PFSK-1 (cell line): ENCODE results near the gene TET3.

Experiments
- FOXP2 ChIP-seq: optimal IDR thresholded peaks from 2 replicates; pipeline ENCODE3; 2011; ENCODE audit warnings: borderline replicate concordance, control low read depth, inconsistent platforms; ENCODE audit not compliant: insufficient read depth; ENCODE audit errors: extremely low read length, extremely low read depth
- POLR2AphosphoS5 ChIP-seq: IDR thresholded peaks from 2 replicates; pipeline ENCODE4 v1.6.1; 2012; ENCODE audit warnings: low read depth, mild to moderate bottlenecking, control low read depth, low read length, moderate library complexity
- SIN3A ChIP-seq: IDR thresholded peaks from 2 replicates; pipeline ENCODE4 v1.6.1; 2012; ENCODE audit warnings: mild to moderate bottlenecking, low read length, moderate library complexity, borderline replicate concordance; ENCODE audit not compliant: insufficient read depth
- TAF1 ChIP-seq: IDR thresholded peaks from 2 replicates; pipeline ENCODE4 v1.6.1; 2012; ENCODE audit warnings: low read length, control low read depth, borderline replicate concordance; ENCODE audit not compliant: insufficient read depth
- TF ChIP-seq, protein P1 (sequence below), 2 experiments: IDR thresholded peaks; 2 replicates each; pipeline versions ENCODE4 v1.6.1 to v1.8.0; 2011 to 2012; ENCODE audit warnings: low read depth in 2 of 2, low read length in 2 of 2, control low read depth in 1 of 2, inconsistent platforms in 1 of 2, mild to moderate bottlenecking in 1 of 2, moderate library complexity in 1 of 2; ENCODE audit not compliant: insufficient read depth in 1 of 2

- TF ChIP-seq TAF1: no peak
- no peak for TF ChIP-seq POLR2AphosphoS5
- no peak for TF ChIP-seq SIN3A
- TF ChIP-seq, protein P1, sequence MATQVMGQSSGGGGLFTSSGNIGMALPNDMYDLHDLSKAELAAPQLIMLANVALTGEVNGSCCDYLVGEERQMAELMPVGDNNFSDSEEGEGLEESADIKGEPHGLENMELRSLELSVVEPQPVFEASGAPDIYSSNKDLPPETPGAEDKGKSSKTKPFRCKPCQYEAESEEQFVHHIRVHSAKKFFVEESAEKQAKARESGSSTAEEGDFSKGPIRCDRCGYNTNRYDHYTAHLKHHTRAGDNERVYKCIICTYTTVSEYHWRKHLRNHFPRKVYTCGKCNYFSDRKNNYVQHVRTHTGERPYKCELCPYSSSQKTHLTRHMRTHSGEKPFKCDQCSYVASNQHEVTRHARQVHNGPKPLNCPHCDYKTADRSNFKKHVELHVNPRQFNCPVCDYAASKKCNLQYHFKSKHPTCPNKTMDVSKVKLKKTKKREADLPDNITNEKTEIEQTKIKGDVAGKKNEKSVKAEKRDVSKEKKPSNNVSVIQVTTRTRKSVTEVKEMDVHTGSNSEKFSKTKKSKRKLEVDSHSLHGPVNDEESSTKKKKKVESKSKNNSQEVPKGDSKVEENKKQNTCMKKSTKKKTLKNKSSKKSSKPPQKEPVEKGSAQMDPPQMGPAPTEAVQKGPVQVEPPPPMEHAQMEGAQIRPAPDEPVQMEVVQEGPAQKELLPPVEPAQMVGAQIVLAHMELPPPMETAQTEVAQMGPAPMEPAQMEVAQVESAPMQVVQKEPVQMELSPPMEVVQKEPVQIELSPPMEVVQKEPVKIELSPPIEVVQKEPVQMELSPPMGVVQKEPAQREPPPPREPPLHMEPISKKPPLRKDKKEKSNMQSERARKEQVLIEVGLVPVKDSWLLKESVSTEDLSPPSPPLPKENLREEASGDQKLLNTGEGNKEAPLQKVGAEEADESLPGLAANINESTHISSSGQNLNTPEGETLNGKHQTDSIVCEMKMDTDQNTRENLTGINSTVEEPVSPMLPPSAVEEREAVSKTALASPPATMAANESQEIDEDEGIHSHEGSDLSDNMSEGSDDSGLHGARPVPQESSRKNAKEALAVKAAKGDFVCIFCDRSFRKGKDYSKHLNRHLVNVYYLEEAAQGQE (IDR thresholded peaks at IDR 0.05; ENCODE audit: insufficient read depth in 1 of 2, low read depth in 2 of 2, low read length in 2 of 2): no peak
- TF ChIP-seq FOXP2: no peak
Measured at GRCh38 chr2:73938718-73939352, 45.9 kb upstream of the TET3 start.
